ENCODE results near the gene MAML1. TPM values are rescaled to one million over a fixed set of nuclear protein-coding genes. Genes with fewer than 3 reads are reported as not detected.
A peak's percentile ranks its signal among the peaks of the same experiment; 100 is the strongest.
"Not testable (repeated sequence)": the region's sequence is repeated elsewhere in the genome, so short reads cannot be mapped to it uniquely, and the experiment has no call there.

Gene MAML1
- total and polyA plus RNA-seq, 2 experiments from 2014 or later: 14.4 to 35.8 TPM

DNA sequence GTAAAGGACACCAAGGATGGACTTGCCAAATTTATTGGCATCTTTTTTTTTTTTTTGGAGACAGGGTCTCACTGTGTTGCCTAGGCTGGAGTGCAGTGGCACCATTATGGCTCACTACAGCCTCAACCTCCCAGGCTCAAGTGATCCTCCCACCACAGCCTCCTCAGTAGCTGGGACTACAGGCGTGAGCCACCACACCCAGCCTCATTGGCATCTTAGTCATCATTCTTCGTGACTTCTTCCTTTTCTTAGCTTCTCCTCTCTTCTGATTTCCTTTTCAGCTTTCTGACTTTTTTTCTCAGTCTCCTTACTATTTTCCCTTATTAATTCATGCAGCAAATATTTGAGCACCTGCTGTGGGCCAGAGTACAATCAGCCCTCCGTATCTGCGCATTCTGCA lies 6.1 kb downstream of the MAML1 start:
- Histone ChIP-seq H3K9me3 (ENCODE audit: low read depth) (no peaks in the 10 kb centered on the region), H3K27me3 (no peaks in the 10 kb centered on the region), H3K4me3 (no peak overlapping the region), H3K36me3 (peaks cover 5% of the 10 kb centered on the region), H3K4me1 (ENCODE audit: low read depth) (peaks cover 23% of the 10 kb centered on the region), H3K27ac (peak overlapping the region; percentile 29)
- no peak for DNase-seq (ENCODE audit: low read depth in 1 of 2, low spot score in 1 of 2)
- TF ChIP-seq, protein P1, sequence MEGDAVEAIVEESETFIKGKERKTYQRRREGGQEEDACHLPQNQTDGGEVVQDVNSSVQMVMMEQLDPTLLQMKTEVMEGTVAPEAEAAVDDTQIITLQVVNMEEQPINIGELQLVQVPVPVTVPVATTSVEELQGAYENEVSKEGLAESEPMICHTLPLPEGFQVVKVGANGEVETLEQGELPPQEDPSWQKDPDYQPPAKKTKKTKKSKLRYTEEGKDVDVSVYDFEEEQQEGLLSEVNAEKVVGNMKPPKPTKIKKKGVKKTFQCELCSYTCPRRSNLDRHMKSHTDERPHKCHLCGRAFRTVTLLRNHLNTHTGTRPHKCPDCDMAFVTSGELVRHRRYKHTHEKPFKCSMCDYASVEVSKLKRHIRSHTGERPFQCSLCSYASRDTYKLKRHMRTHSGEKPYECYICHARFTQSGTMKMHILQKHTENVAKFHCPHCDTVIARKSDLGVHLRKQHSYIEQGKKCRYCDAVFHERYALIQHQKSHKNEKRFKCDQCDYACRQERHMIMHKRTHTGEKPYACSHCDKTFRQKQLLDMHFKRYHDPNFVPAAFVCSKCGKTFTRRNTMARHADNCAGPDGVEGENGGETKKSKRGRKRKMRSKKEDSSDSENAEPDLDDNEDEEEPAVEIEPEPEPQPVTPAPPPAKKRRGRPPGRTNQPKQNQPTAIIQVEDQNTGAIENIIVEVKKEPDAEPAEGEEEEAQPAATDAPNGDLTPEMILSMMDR (IDR thresholded peaks at IDR 0.05; ENCODE audit: low read depth, low read length): no peak

DNA sequence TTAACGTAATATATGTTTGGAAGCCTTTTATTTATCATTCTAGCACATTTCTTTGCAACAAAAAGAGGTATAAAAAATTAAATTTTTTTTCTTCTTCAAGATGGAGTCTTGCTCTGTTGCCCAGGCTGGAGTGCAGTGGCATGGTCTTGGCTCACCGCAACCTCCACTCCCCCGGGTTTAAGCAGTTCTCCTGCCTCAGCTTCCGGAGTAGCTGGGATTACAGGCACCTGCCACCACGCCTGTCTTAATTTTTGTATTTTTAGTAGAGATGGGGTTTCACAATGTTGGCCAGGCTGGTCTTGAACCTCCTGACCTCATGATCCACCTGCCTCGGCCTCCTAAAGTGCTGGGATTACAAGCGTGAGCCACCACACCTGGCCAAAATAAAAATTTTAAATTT lies 11.5 kb downstream of the MAML1 start:
- H3K36me3 ChIP-seq; DNase-seq (ENCODE audit: low read depth in 1 of 2, low spot score in 1 of 2); H3K27ac ChIP-seq; H3K9me3 ChIP-seq (ENCODE audit: low read depth); H3K27me3 ChIP-seq; H3K4me3 ChIP-seq; H3K4me1 ChIP-seq (ENCODE audit: low read depth): not testable (repeated sequence)

DNA sequence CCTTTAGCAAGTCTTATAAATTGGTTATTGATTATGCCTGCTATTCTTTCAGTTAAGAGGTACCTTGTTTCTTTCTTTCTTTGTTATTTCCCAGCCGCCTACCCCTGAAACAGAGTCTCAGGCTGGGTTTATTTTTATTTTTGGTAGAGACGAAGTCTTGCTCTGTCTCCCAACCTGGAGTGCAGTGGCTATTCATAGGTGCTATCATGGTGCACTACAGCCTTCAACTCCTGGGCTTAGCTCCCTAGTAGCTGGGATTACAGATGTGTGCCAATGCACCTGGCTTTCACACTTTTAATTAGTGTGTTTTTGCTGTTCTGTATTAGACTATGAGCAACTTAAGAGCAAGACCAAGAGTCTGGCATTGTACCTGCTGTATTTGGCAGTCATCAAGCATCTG lies 14.2 kb downstream of the MAML1 start:
- no peak for DNase-seq (ENCODE audit: low read depth in 1 of 2, low spot score in 1 of 2)
- H3K36me3 ChIP-seq: no peaks in the 10 kb centered on the region
- no peak overlapping the region for H3K4me3 ChIP-seq
- H3K4me1 ChIP-seq (ENCODE audit: low read depth): peaks cover 9% of the 10 kb centered on the region
- H3K27ac ChIP-seq: peak overlapping the region; percentile 38
- no peaks in the 10 kb centered on the region for H3K27me3 ChIP-seq
- TF ChIP-seq, protein P1 (IDR thresholded peaks at IDR 0.05; ENCODE audit: low read depth, low read length): no peak
- no peaks in the 10 kb centered on the region for H3K9me3 ChIP-seq (ENCODE audit: low read depth)

DNA sequence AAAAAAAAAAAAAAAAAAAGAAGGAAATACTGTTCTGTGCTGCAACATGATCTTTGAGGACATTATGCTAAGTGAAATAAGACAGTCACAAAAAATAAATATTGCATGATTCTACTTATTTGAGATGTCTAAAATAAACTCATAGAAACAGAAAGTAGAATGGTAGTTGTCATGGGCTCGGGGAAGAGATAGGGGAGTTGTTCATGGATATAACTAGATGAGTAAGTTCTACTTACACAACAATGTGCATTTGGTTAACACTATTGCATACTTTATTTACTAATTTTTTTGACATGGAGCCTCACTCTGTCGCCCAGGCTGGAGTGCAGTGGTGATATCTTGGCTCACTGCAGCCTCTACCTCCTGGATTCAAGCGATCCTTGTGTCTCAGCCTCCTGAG lies 15.2 kb downstream of the MAML1 start:
- H3K36me3 ChIP-seq: no peaks in the 10 kb centered on the region
- TF ChIP-seq, protein P1 (IDR thresholded peaks at IDR 0.05; ENCODE audit: low read depth, low read length): no peak
- H3K4me3 ChIP-seq: no peak overlapping the region
- H3K27me3 ChIP-seq: no peaks in the 10 kb centered on the region
- H3K9me3 ChIP-seq (ENCODE audit: low read depth): no peaks in the 10 kb centered on the region
- H3K27ac ChIP-seq: no peak overlapping the region
- peak in 1 of 2 donors; percentile 24 for DNase-seq (ENCODE audit: low read depth in 1 of 2, low spot score in 1 of 2)
- H3K4me1 ChIP-seq (ENCODE audit: low read depth): peaks cover 9% of the 10 kb centered on the region

DNA sequence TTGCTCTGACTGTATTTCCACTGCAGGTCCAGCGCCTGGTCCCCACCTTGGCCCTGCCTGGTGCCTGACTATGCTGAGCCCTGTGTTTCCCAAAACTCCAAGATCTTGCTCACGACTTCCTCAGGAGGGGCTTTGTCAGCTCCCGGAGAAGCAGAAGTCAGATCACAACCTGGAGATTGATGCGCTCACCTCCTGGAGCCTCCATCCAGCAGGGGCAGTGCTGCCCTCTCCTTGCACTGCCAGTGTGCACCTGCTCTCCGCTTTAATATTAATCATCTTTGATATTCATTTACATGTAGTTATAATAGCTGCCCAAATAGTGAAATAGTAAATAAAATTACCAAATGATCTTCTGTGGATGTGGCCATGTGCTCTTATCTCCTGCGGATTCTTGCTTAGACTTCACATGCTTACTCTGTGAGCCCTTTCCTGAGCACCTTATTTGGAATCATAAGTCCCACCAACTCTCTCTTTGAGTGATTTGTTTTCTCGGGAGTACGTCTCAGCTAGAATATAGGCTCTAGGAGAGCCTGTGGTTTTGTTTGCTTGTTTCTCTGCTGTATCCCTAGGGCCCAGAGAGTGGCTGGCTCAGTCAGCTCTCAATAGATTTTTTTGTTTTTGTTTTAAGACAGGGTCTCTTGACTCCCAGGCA lies 17.4 kb downstream of the MAML1 start:
- Histone ChIP-seq H3K4me1 (ENCODE audit: low read depth) (peaks cover 19% of the 10 kb centered on the region), H3K36me3 (no peaks in the 10 kb centered on the region), H3K27me3 (no peaks in the 10 kb centered on the region), H3K4me3 (no peak overlapping the region), H3K27ac (peak overlapping the region; percentile 85), H3K9me3 (ENCODE audit: low read depth) (no peaks in the 10 kb centered on the region)
- DNase-seq (ENCODE audit: low read depth in 1 of 2, low spot score in 1 of 2): no peak
- TF ChIP-seq, protein P1 (IDR thresholded peaks at IDR 0.05; ENCODE audit: low read depth, low read length): no peak

DNA sequence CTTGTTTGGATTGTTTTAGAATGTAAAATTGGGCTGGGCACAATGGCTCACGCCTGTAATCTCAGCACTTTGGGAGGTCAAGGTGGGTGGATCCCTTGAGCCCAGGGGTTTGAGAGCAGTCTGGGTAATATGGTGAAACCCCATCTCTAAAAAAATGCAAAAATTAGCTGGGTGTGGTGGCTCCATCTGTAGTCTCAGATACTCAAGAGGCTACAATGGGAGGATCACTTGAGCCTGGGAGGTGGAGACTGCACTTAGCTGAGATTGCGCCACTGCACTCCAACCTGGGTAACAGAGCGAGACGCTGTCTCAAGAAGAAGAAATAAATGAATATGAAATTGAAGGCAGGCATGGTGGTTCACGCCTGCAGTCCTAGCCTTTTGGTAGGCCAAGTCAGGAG lies 21.3 kb downstream of the MAML1 start:
- no peaks in the 10 kb centered on the region for H3K27me3 ChIP-seq
- peak overlapping the region; percentile 95 for H3K27ac ChIP-seq
- H3K36me3 ChIP-seq: no peaks in the 10 kb centered on the region
- H3K9me3 ChIP-seq (ENCODE audit: low read depth): no peaks in the 10 kb centered on the region
- no peak for DNase-seq (ENCODE audit: low read depth in 1 of 2, low spot score in 1 of 2)
- H3K4me3 ChIP-seq: no peak overlapping the region
- TF ChIP-seq, protein P1 (IDR thresholded peaks at IDR 0.05; ENCODE audit: low read depth, low read length): no peak
- peaks cover 43% of the 10 kb centered on the region for H3K4me1 ChIP-seq (ENCODE audit: low read depth)
